Measurements from ENCODE around the gene KRTAP10-9.

- TF ChIP-seq CTCF (IDR thresholded peaks at IDR 0.05) (no peak), POLR2A (IDR thresholded peaks at IDR 0.05) (no peak)
These were observed 3.3 kb upstream of the KRTAP10-9 start for GRCh38 chr21:44623575-44623974.

Data from heart left ventricle (tissue), 13 donors.